ENCODE data around the gene TMPRSS2.

TMPRSS2 gene

DNA sequence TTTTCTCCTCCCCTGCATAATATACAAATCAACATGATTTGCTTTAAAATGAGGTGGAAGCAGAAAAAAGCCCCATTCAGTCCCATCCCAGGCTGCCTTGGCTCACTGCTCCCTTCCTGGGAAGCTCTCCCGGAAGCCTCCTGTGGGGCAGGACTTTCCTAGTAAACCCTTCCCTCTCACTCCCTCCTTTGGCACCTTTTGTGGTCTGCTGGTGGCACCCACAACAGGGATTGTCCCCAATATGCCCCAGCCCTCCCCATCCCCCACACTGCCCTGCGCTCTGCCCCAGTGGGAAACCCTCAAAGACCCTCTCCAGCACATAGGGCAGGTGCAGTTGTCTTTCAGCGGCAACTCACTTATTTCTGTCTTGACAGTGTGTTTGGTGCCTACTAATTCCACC is 1.8 kb upstream of the TMPRSS2 start:
- no peak for DNase-seq (ENCODE audit: low read depth)

DNA sequence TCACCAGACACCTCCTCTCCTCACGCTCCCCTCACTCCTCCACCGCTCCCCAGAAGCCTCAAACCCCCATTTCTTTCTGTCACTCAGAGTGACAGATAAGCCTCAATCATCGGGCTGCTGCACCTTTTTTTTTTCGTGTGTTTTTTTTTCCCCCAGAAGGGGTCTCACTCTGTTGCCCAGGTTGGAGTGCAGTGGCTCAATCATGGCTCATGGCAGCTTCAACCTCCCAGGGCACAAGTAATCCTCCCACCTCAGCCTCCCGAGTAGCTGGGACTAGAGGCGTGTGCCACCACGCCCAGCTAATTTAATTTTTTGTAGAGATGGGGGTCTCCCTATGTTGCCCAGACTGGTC is 1.2 kb upstream of the TMPRSS2 start:
- DNase-seq (ENCODE audit: low read depth), result no peak

DNA sequence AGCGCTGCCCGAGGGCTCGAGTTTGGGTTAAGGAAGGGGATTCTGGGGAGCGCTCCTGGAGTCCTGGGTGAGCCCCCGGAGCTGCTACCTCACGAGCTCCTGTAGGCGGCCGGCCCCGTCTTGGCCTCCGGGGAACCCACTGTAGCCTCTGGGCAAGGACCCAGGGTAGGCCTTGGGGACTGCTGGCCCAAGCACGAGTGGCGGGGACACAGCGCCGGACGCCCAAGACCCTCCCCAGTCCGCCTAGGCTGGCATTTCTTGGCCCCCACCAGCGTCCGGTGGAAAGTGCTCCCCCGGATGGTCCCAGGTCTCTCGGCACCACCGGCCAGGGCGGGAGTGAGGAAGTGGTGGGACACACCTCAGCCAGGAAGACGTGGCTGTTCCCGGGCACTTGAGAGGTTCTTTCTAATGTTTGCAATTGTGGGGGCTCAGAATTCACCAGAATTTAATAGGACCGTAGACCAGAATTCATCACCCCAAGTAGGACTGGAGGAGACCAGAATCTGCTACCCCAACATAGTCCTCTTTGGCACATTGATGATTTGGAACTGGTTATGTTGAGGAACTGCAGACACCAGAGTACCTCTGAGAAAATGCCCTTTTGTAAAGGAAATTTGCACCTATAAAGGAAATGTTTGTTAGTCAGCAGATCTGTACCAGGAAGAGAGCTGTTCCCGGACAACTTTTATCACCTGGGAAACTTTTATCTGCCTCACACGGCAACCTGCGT is 622 bp upstream of the TMPRSS2 start:
- DNase-seq (ENCODE audit: low read depth), result no peak

DNA sequence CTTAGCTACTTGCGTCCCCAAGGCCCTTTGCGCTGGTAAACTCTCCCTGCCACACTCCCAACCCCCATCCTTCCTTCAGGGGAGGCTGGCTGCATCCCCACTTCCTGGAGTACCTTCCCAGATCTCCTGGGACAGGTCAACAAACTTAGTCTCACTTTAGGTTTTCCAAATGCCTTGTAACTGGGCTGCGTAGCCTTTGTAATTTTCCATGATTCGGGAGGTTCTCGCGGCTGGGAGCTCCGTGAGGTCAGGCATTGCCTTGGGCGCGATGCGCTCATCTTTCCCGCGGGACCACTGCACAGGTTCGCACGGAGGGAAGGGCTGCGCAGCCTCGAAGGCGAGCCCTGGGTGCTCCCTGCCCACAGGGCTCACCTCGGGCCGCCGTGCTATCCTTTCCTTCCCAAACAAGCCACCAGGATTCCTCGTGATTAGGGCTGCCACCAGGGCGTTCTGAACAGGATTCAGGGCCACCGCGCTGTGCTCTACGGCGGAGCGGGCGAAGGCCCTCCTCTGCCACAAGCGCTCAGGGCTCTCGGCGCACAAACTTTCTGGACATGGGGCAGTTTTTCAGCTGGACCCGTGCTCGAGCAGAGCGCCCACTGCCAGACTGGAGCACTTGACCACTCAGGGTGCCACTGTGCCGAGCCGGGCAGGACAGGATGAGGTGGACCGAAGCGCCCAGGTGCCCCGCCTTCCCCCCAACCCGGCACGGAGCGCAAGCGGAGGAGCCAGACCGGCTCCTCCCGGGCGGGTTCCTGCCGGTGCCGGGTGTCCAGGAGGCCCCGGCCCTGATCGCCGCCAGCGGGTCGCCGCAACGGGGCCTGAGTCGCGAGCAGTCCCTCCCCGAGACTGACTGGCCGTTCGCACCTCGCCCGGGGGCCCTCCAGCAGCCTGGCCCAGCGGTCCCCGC is 1.1 kb downstream of the TMPRSS2 start:
- no peak for DNase-seq (ENCODE audit: low read depth)

DNA sequence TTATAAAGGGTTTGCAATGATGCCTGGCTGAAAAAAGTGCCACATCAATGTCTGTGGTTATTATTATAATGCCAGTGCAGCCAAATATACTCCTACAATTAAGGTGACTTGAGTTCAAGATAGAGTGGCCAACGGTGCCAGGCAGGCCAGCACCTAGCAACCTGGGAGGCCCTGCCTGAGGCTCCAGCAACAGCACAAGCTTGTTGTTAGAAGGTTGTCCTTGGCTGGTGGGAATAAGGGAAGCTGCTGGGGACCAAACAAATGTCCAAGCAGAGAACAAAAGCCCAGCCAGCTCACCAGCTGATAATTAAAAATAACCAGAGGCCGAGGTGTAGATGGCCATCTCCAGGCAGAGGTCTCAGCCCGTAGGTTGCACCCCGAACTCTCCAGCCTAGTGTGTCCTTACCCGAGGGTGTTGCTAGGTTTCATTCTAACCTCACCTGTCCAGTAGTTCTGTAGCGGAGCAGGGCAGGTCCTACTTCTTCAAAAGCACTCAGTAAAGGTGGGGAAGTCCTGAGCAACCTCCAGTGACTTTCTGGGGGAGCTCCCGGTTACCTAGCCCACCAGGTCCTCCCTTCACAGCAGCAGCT is 1.9 kb downstream of the TMPRSS2 start:
- DNase-seq (ENCODE audit: low read depth), result no peak

DNA sequence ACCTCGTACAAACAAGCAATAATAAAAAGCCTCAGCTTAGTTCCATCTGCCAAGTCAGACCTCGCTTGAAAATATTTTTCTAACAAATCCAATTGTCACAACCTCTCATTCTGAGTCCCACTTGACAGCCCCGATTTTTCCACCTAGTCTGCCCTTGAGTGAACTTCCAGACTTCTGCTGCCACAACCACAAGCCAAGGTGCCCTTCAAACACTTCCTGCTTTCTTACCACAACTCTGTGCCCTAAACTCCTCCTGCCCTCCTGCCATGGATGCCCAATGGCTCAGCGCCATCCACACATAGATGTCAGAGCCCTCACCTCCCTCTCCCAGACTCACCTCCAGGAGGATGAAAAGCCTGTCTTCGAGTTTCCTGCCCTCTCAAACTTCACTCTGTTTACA is 3.9 kb downstream of the TMPRSS2 start:
- no peak for DNase-seq (ENCODE audit: low read depth)

DNA sequence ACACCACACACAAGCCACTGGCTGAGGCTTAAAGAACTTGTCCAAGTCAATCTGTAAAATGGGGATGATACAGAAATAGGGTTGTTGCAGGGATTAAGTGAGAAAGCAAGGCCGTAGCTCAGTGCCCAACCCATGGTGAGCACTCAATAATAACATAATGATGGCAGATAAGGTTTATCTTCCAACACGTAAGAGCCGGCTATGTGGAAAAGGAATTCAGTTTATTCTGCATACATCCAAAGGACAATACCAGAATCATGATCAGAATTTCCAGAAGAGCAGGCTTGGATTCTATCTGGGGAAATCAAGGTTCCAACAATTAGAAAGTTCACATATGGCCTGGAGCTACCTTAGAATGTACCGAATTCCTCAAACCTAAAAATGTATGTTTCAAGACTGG is 4.6 kb downstream of the TMPRSS2 start:
- no peak for DNase-seq (ENCODE audit: low read depth)

DNA sequence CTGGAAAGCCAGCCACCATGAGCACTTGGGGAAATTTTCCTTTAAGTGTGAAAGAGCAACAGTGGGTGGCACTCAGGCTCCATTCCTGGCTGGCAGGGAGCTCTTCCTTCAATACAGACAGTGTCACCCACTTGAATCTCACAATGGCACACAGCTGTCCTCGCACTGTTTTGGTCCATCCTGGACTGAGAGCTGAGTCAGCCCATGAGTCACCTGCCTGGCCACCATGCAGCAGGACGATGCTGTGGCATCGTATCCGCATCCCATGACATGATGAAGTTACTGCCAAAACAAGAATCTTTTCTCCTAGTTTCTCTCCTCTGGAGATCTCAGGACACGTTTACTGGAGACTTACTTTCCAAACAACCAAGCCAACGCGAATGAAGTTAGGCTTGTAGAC is 6.0 kb downstream of the TMPRSS2 start:
- no peak for DNase-seq (ENCODE audit: low read depth)

DNA sequence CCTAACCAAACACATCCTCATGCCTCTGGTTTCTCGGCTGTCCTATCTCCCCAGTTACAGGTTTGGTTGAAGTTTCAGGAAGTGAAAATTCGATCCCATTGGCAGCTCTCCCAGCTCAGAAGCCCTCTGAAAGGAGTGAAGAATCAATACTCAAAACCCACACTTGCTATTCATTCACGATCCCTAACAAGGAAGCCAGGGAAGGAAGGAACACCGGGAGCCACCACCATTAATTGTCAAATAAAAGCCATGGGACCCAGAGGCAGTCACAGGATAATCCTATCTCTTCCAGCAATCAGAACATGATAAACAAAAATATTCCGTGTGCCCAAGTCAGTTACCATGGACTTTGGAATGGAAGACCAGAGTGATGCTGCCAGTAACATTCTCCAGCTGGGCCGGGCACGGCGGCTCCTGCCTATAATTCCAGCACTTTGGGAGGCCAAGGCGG is 7.0 kb downstream of the TMPRSS2 start:
- DNase-seq (ENCODE audit: low read depth), result no peak

DNA sequence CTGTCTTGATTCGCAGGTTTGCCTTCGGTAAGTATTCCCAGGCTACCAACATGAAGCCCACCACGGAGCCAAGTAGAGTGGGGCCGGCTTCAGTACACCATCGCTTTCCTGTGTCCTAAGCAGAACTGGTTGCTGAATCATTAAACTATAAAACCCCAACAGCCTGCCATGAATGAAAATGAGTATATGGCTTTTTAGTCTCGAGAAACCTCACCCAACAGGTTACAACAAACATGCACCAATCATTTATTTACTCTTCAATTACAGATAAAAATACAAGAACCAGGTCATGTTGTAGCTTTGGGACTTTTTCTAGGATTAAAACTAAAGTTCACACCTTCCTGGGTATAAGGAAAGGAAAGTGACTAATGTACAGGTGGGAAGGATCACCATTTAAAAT is 7.6 kb downstream of the TMPRSS2 start:
- no peak for DNase-seq (ENCODE audit: low read depth)

DNA sequence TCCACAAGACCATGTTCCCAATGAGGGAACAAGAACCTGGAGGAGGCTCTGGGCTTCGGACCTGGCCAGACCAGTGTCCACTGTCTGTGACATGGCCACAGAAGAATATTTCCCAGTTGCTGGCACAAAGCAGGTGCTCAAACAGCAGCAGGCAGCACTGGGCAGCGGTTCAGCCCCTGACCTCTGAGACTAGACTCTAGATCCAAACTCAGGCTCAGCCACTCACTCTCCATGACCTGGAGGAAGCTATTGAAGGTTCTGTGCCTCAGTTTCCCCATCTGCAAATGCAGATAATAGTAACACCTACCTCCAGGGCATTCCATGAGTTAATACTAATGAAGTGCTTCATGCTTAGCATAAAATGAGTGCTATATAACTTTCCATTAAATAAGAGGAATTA is 8.0 kb downstream of the TMPRSS2 start:
- no peak for DNase-seq (ENCODE audit: low read depth)

DNA sequence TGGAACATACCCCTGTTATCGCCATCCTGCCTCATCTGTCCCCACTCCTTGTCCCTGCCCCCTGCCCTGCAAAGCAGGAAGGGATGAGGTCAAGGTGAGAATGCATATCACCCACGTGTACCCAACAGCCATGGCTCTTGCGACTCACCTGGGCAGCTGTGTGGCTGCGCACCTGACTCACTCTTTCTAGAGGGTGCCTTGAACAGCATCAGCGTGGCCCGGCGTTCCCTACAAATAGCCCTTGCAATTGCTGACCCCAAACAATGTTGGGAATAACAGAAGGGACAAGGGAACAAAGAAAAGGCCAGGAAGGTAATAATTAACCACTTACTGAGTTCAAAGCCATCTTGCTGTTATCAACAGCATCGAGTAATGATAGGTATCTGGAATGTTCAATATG is 10.2 kb downstream of the TMPRSS2 start:
- DNase-seq (ENCODE audit: low read depth), result no peak

DNA sequence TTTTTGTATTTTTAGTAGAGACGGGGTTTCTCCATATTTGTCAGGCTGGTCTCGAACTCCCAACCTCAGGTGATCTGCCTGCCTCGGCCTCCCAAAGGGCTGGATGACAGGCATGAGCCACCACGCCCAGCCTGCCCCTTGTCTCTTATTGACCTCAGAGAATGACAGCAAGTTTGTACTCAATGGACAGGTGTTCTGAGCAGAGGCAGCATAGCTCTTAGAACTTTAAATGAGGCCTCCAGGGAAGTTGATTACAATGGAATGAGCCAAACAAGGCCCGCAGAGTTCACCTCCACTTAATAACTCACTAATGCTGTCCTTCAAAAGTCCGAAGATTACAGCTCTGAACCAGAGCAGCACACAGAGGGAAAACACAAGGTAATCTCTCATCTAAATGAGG is 10.9 kb downstream of the TMPRSS2 start:
- DNase-seq (ENCODE audit: low read depth), result no peak

DNA sequence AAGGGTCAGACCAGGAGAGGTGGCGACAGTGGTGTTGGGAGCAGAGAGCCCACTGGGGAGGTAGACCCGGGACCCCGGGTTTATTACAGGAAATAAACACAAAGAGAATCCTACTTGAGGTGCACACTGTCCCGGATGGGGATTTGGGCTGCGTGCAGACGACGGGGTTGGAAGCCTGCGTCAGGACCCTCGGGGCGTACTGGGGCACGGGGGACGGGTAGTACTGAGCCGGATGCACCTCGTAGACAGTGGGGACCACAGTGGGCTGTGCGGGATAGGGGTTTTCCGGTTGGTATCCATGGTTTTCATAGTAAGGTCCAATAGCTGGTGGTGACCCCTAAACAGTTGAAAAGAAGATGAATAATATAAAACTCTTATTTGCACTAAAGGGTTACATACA is 13.7 kb downstream of the TMPRSS2 start:
- no peak for DNase-seq (ENCODE audit: low read depth)

DNA sequence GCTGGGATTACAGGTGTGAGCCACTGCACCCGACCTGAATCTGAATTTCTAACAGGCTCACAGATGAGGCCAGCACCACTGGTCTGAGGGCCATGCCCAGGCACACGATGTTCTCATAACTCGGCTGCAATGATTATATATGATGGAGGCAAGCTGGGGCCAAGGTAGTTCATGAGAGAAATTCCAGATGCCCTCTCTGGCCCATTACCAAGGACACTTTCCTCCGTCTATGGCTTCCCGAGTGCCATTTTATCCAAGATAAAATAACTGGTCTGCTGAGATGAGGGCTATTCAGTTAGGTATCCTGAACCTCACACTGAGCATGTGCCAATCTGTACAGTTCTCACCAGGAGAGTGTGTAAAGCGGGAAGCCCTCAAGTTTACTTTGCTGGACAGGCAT is 16.5 kb downstream of the TMPRSS2 start:
- DNase-seq (ENCODE audit: low read depth), result no peak

DNA sequence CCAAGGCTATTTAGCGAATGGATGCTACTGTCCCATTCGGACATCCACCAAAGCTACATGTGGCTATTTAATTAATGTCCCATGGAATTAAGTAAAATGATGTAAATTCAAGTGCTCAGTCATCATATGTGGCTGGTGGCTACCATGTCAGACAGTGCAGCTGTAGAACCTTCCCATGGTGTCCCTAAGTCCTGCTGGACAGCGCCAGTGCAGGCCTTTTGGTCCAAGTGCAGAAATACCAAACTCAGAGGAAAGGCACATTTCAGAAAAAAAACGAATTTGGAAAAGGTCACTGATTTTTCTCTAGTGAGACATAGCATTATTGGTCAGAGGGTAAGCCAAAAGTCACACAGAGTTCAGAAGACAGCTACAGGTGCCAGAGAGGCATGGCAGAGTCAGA is 17.6 kb downstream of the TMPRSS2 start:
- DNase-seq (ENCODE audit: low read depth), result no peak

DNA sequence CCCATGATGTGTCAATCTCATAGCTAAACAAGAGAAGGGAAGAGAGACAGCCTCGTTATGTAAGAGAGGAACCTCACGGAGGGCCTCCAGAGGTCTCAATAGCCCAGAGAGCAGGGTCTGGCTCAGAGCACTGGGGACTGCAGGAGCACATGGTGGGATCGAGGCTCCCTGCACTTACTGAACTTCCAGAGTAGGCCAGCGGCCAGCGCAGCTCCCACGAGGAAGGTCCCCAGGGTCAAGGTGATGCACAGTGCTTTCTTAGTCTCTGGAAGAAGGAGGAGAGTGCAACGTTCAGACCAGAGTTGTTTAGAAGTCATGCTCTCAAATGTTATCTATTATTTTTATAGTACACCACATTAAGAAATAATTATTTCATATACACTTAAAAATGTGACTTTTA is 18.6 kb downstream of the TMPRSS2 start:
- DNase-seq (ENCODE audit: low read depth), result no peak

DNA sequence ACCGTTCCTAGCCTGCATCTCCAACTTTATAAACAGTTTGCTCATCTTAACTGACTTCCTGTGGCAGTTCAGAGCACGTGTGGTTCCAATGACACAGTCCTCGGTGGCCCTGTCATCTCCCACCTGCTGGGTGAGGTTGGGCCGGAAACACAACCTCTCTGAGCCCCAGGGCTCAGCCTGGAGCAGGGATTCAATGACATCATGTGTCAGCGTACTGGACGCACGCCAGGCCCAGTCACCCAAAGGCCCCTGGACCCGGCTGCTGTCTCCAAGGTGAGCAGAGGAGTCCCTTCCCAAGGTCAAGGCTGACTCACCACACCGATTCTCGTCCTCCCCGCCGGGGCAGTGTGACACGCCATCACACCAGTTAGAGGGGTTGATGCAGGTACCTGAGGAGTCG is 19.9 kb downstream of the TMPRSS2 start:
- no peak for DNase-seq (ENCODE audit: low read depth)

DNA sequence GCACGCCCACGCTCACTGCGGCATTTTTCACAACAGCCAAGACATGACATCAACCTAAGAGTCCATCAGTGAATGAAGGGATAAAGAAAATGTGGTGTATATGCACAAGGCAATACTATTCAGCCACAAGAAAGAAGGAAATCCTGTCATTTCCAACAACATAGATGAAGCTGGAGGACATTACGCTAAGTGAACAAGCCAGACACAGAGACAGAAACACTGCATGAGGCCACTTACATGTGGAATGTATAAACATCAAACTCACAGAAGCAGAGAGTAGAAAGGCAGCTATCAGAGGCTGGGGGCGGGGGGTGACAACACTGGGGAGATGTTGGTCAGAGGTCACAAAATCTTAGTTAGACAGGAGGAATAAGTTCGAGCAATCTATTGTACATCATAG is 20.9 kb downstream of the TMPRSS2 start:
- DNase-seq (ENCODE audit: low read depth), result no peak

DNA sequence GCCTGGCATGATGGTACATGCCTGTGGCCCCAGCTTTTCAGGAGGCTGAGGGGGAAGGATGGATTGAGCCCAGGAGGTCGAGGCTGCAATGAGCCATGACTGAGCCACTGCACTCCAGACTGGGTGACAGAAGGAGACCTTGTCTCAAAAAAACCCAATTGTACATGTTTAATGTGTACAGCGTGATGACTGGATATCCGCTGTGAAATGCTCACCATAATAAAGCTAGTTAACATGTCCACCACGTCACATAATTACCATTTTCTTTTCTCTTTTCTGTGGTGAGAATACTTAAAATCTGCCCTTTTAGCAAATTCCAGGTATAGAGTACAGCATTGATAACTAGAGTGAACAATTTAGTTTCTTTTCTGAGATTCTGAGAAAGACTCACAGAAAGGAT is 24.0 kb downstream of the TMPRSS2 start:
- DNase-seq (ENCODE audit: low read depth), result no peak

DNA sequence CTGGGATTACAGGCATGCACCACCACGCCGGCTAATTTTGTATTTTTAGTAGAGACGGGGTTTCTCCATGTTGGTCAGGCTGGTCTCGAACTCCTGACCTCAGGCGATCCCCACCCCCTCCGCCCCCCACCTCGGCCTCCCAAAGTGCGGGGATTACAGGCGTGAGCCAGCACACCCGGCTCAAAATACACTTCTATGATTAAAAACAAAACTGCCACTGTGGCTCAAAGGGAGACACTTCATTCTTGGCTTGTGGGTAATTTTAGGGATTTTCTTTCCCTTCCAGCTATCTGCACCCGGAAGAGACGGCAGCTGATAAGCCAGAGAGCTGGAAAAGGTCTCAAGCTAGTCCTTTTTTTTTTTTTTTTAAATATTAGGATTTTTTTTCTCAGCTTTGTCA is 24.5 kb downstream of the TMPRSS2 start:
- DNase-seq (ENCODE audit: low read depth), result no peak

DNA sequence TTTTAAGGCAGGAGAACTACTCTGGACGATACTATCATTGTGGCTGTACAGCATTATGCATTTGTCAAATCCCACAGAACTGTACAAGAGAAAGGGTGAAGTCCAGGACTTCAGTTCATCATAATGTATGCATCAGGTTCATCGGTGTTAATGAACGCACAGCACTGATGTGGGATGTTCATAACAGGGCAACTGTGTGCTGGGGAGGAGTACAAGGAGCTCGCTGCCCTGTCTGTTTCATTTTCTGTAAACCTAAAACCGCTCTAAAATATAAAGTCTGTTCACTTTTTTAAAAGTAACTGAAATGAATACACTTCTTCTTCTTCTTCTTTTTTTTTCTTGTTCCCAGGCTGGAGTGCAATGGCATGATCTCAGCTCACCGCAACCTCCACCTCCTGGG is 25.0 kb downstream of the TMPRSS2 start:
- no peak for DNase-seq (ENCODE audit: low read depth)

DNA sequence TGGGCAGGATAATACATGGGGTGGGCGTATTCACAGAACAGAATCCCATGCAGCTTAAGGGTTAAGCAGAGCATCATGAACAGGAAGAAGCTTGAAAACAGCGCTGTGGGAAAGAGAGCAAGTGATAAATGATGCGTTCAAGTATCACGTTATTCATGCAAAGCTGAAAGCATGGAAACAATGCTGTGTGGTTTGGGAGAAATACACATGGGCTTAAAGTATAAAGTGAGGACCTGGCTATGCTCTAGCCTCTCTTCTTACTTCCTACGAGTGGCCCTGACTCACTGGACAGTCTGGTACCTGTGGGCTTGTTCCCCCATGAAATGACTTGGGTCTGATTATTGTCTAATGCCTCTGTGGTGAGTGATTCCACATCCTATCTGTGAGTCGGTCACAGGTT is 25.7 kb downstream of the TMPRSS2 start:
- DNase-seq (ENCODE audit: low read depth), result no peak
